Keratinocyte (primary cell): ENCODE results near the gene CASP6. TPM values are rescaled to one million over a fixed set of nuclear protein-coding genes. Genes with fewer than 3 reads are reported as not detected.

Experiments
- DNase-seq: peaks from one replicate; pipeline ENCODE4 v3.0.0-alpha.2; 2011; ENCODE audit warnings: low read depth, missing footprints, low spot score
- FAIRE-seq: peaks from 2 replicates; lab custom pipeline; 2011; peaks lifted over from hg19 to GRCh38; lab: Jason Lieb, UNC
- H2AFZ ChIP-seq: 2 replicates; pipeline ENCODE4 v1.6.0; 2012; ENCODE audit warnings: low read length, control low read depth, inconsistent platforms; ENCODE audit not compliant: control insufficient read depth
- H3K27ac ChIP-seq: 2 replicates; pipeline ENCODE4 v1.5.1; 2011; ENCODE audit warnings: low read length; ENCODE audit not compliant: control insufficient read depth, insufficient read depth
- H3K27me3 ChIP-seq: 3 replicates; pipeline ENCODE4 v1.6.0; 2011; ENCODE audit warnings: low read length; ENCODE audit not compliant: control insufficient read depth, insufficient read depth; ENCODE audit errors: extremely low read depth
- H3K36me3 ChIP-seq, 2 experiments: 2 replicates in 1 of 2; 3 replicates in 1 of 2; pipeline ENCODE4 v1.5.1; 2011; ENCODE audit warnings: low read length in 2 of 2, mild to moderate bottlenecking in 1 of 2; ENCODE audit not compliant: control insufficient read depth in 2 of 2, insufficient read depth in 2 of 2; ENCODE audit errors: extremely low read depth in 1 of 2
- H3K4me1 ChIP-seq: 3 replicates; pipeline ENCODE4 v1.5.1; 2011; ENCODE audit warnings: low read length; ENCODE audit not compliant: control insufficient read depth, insufficient read depth; ENCODE audit errors: extremely low read depth
- H3K4me2 ChIP-seq: 3 replicates; pipeline ENCODE4 v1.6.0; 2011; ENCODE audit warnings: low read depth, low read length; ENCODE audit not compliant: control insufficient read depth, insufficient read depth; ENCODE audit errors: extremely low read depth
- H3K4me3 ChIP-seq, 3 experiments: fragments of 200-600 bp in 1 of 3; sonication (generic) in 1 of 3; 2 replicates in 2 of 3; 3 replicates in 1 of 3; pipeline ENCODE4 v1.5.1; 2011 to 2016; ENCODE audit warnings: low read length in 3 of 3, mild to moderate bottlenecking in 3 of 3, control low read depth in 2 of 3, inconsistent platforms in 1 of 3, low read depth in 1 of 3, mixed read lengths in 1 of 3, mixed run types in 1 of 3, moderate library complexity in 1 of 3; ENCODE audit not compliant: control insufficient read depth in 2 of 3, insufficient read depth in 2 of 3; ENCODE audit errors: extremely low read depth in 1 of 3
- H3K79me2 ChIP-seq: 2 replicates; pipeline ENCODE4 v1.6.0; 2012; ENCODE audit warnings: low read length; ENCODE audit not compliant: control insufficient read depth, insufficient read depth
- H3K9ac ChIP-seq: 3 replicates; pipeline ENCODE4 v1.6.0; 2011; ENCODE audit warnings: low read length; ENCODE audit not compliant: control insufficient read depth, insufficient read depth; ENCODE audit errors: extremely low read depth
- H3K9me1 ChIP-seq: 3 replicates; pipeline ENCODE4 v1.6.0; 2011; ENCODE audit warnings: low read length; ENCODE audit not compliant: control insufficient read depth, insufficient read depth; ENCODE audit errors: extremely low read depth
- H3K9me3 ChIP-seq: 2 replicates; pipeline ENCODE4 v1.5.1; 2012; ENCODE audit warnings: low read depth, low read length; ENCODE audit not compliant: control insufficient read depth
- H4K20me1 ChIP-seq: 3 replicates; pipeline ENCODE4 v1.6.0; 2011; ENCODE audit warnings: low read length; ENCODE audit not compliant: control insufficient read depth, insufficient read depth; ENCODE audit errors: extremely low read depth
- EZH2 ChIP-seq: IDR thresholded peaks from one replicate; pipeline ENCODE4 v1.6.1; 2012; ENCODE audit warnings: inconsistent platforms, mild to moderate bottlenecking, low read length, moderate library complexity
- dilution Hi-C: fragments of 300-500 bp; cut with MboI; formaldehyde crosslinking; loops from one replicate; pipeline ENCODE4 v1.7.0; 2020; ENCODE audit warnings: low sequenced_read_pairs; ENCODE audit not compliant: extremely low pct_ligation_motif_present
- polyA plus RNA-seq, 5 experiments: library from polyadenylated mRNA; depleted of rRNA in 3 of 5; stranded (reverse) in 3 of 5; stranded (forward) in 1 of 5; unstranded in 1 of 5; fragments of >200 nt; gene quantifications; 1 replicate in 1 of 5; 2 replicates in 3 of 5; 3 replicates in 1 of 5; pipeline versions ENCODE4 v1.2.1 to v1.2.3, GENCODE V29; 2011 to 2012; ENCODE audit warnings: missing spikeins in 2 of 5, low read depth in 1 of 5, low replicate concordance in 1 of 5
- TF ChIP-seq, protein P1 (sequence below), 3 experiments: IDR thresholded peaks in 1 of 3; conservative IDR thresholded peaks in 1 of 3; optimal IDR thresholded peaks in 1 of 3; 2 replicates in 2 of 3; 3 replicates in 1 of 3; pipeline versions ENCODE3 to v1.5.1; 2011; ENCODE audit warnings: low read length in 3 of 3, mild to moderate bottlenecking in 3 of 3, moderate library complexity in 2 of 3, control low read depth in 1 of 3, inconsistent platforms in 1 of 3; ENCODE audit not compliant: insufficient read depth in 2 of 3; ENCODE audit errors: extremely low read depth in 1 of 3

CASP6 gene
- polyA plus RNA-seq, 1 donor (not counting 4 experiments of a cell fraction or from before 2014, with no cell fraction given): 52.0 TPM

DNA sequence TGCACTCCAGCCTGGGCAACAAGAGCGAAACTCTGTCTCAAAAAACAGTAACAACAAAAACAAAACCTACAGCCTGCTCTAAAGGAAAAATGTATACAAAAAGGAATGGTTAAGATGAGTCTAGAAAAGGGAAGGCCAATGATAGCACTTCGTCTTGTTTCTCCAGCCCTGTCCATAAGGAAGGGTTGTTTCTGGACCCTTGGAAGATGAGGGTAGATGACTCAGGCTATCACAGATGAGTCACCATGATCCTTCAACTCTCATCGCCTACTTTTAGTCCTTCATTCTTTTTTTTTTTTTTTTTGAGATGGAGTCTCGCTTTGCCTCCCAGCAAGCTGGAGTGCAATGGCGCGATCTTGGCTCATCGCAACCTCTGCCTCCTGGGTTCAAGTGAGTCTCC is 17.8 kb upstream of the CASP6 start:
- Histone ChIP-seq H3K27me3 (no peaks in the 10 kb centered on the region), H3K36me3 (peaks cover 0 to 10% of the 10 kb centered on the region in 2 experiments), H3K4me3 (no peak overlapping the region), H3K4me1 (no peaks in the 10 kb centered on the region), H3K9me3 (no peaks in the 10 kb centered on the region), H3K79me2 (peaks cover 21% of the 10 kb centered on the region), H3K9me1 (no peaks in the 10 kb centered on the region), H3K4me2 (no peak overlapping the region), H3K9ac (no peak overlapping the region), H3K27ac (no peak overlapping the region), H4K20me1 (no peaks in the 10 kb centered on the region), H2AFZ (no peak overlapping the region)
- no peak for FAIRE-seq
- dilution Hi-C loops: no loop called here
- DNase-seq: no peak
- TF ChIP-seq EZH2: no peak
- TF ChIP-seq, protein P1, sequence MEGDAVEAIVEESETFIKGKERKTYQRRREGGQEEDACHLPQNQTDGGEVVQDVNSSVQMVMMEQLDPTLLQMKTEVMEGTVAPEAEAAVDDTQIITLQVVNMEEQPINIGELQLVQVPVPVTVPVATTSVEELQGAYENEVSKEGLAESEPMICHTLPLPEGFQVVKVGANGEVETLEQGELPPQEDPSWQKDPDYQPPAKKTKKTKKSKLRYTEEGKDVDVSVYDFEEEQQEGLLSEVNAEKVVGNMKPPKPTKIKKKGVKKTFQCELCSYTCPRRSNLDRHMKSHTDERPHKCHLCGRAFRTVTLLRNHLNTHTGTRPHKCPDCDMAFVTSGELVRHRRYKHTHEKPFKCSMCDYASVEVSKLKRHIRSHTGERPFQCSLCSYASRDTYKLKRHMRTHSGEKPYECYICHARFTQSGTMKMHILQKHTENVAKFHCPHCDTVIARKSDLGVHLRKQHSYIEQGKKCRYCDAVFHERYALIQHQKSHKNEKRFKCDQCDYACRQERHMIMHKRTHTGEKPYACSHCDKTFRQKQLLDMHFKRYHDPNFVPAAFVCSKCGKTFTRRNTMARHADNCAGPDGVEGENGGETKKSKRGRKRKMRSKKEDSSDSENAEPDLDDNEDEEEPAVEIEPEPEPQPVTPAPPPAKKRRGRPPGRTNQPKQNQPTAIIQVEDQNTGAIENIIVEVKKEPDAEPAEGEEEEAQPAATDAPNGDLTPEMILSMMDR (optimal IDR thresholded peaks at IDR 0.05 in 1 of 3, IDR thresholded peaks at IDR 0.05 in 1 of 3, conservative IDR thresholded peaks at IDR 0.05 in 1 of 3; ENCODE audit: extremely low read depth in 1 of 3, insufficient read depth in 2 of 3, low read length in 3 of 3): no peak

DNA sequence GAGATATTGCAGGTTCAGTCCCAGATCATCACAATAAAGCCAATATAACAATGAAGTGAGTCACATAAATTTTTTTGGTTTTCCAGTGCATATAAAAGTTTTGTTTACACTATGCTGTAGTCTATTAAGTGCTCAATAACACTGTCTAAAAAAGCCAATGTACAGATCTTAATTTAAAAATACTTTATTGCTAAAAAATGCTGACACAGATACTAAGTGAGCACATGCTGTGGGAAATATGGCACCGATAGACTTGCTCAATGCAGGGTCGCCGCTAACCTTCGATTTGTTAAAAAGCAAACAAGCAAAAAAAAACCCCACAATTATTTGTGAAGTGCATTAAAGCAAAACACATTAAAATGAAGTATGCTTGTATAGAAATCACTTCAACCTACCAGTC is 16.4 kb upstream of the CASP6 start:
- H3K4me1 ChIP-seq: no peaks in the 10 kb centered on the region
- H3K27me3 ChIP-seq: no peaks in the 10 kb centered on the region
- H3K9ac ChIP-seq: no peak overlapping the region
- no peak overlapping the region for H3K4me2 ChIP-seq
- H3K27ac ChIP-seq: no peak overlapping the region
- no peaks in the 10 kb centered on the region for H4K20me1 ChIP-seq
- DNase-seq (no peak), FAIRE-seq (no peak)
- H3K79me2 ChIP-seq: peaks cover 12% of the 10 kb centered on the region
- no peak overlapping the region for H3K4me3 ChIP-seq
- dilution Hi-C loops: no loop called here
- H3K9me1 ChIP-seq: no peaks in the 10 kb centered on the region
- peaks cover 0 to 10% of the 10 kb centered on the region in 2 experiments for H3K36me3 ChIP-seq
- no peaks in the 10 kb centered on the region for H3K9me3 ChIP-seq
- TF ChIP-seq EZH2: no peak
- TF ChIP-seq, protein P1 (optimal IDR thresholded peaks at IDR 0.05 in 1 of 3, IDR thresholded peaks at IDR 0.05 in 1 of 3, conservative IDR thresholded peaks at IDR 0.05 in 1 of 3; ENCODE audit: extremely low read depth in 1 of 3, insufficient read depth in 2 of 3, low read length in 3 of 3): no peak
- H2AFZ ChIP-seq: no peak overlapping the region
